KG1 (cell line): Measurements from ENCODE around the gene SSBP4.

Experiments
- DNase-seq: peaks from one replicate; lab custom pipeline; 2025; lab: John Stamatoyannopoulos, UW

The SSBP4 gene

DNA sequence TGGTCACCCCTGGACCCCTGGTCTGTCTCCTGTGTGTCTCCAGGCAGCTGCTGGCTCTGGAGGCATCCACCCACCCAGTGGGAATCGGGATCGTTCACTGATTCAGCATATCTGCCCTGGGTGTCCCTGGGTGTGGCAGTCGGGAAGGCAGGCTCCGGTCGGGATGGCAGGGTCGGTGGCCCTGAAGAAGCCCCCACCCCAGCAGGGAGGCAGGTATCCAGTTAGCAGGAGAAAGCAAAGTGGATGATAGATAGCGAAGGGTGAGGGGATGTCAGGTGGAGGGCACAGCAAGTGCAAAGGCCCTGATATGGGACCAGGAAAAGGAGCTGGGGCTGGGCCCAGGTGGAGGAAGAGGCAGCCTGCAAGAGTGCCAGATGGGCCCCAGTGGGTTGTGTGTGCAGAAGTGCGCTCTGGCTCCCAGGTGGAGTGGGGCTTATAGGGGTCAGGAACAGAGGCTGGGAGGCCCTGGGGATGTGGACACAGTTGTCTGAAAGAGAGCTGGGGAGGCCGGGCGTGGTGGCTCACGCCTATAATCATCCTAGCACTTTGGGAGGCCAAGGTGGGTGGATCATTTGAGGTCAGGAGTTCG is 2.3 kb downstream of the SSBP4 start:
- DNase-seq, result no peak

GRCh38 chr19:18422530-18423191 is 3.5 kb downstream of the SSBP4 start:
- DNase-seq, result peak; percentile 21

DNA sequence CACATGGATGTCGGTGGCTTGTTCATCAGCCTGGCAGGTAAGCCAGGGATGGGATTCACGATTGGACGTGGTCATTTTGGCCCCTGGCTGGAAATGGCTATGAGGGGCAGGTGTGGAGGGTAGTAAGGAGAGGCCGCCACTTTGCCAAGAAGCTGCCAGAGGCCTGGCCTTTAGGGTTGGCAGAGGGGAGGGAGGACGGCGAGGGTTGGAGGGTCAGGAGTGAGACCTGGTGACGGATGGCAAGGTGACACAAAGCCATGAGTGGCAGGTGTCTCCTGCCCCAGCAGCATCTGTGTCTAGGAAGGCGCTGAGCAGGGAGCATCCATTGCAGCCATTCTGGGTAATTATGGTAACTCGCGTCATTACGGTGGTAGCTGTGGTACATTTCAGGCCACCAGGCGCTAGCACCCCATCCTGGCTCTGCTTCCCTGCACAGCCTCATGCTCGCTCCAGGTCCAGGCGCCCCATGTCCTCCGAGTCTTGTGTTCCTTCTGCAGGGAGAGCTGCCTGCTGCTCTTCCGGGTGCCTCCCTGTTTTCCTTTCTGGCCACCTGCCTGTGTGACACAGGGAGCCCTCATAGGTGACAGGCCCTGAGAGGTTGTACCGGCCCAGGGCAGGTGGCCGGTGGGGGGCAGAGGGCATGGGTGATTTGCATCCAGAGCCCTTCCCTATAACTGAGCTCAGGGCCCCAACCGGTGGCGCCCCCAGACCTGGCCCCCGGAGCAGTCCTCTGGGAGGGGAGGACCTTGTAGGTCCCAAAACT is 4.2 kb downstream of the SSBP4 start:
- no peak for DNase-seq

- DNase-seq, result no peak
Measured at GRCh38 chr19:18424122-18424889, 5.1 kb downstream of the SSBP4 start.

DNA sequence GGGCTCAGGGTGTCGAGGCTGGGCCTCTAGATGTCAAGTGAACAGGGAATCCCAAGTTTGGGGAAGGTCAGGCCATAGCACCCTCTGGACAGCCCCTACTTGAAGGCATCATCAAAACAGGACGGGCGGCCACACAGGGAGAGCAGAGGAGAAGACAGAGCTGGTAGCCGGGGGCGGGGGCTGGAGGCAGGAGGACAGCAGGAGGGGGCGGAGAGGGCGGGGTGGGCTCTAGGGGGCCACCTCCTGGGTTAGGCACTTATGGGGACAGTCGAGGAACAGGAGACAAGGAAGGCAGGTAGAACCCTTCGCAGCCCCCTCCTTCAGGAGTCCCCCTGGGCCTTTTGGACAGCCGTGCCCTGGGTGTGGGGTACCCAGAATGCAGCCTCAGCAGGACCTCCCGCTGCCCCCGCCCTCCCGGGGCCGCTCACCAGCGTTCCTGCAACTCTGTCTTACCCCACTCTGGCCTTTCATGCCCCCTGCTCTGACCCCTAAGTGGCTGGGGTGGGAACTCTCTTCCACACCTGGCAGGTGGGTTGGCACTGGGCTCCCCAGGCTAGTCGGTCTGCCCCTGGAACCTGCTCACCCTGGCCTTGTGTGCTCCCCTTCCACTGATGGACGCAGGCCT is 5.8 kb downstream of the SSBP4 start:
- DNase-seq, result no peak

- no peak for DNase-seq
Measured at GRCh38 chr19:18425515-18426415, 6.6 kb downstream of the SSBP4 start.

- no peak for DNase-seq
Measured at GRCh38 chr19:18426416-18426767, 7.2 kb downstream of the SSBP4 start.

GRCh38 chr19:18427080-18427742 is 8.0 kb downstream of the SSBP4 start:
- DNase-seq, result no peak

DNA sequence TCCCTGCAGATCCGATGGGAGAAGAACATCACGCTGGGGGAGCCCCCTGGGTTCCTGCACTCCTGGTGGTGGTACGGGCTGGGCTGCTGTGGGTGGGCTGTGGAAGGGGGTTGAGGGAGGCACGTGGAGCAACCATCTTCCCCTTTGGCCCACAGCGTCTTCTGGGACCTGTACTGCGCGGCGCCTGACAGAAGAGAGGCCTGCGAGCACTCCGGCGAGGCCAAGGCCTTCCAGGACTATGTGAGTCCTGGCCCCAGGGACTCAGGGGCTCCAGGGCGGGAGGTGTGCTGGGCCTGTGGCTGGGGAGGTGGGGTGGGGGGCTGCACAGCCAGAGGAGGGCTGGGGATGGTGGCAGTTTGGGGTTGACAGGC is 8.5 kb downstream of the SSBP4 start:
- DNase-seq, result no peak

DNA sequence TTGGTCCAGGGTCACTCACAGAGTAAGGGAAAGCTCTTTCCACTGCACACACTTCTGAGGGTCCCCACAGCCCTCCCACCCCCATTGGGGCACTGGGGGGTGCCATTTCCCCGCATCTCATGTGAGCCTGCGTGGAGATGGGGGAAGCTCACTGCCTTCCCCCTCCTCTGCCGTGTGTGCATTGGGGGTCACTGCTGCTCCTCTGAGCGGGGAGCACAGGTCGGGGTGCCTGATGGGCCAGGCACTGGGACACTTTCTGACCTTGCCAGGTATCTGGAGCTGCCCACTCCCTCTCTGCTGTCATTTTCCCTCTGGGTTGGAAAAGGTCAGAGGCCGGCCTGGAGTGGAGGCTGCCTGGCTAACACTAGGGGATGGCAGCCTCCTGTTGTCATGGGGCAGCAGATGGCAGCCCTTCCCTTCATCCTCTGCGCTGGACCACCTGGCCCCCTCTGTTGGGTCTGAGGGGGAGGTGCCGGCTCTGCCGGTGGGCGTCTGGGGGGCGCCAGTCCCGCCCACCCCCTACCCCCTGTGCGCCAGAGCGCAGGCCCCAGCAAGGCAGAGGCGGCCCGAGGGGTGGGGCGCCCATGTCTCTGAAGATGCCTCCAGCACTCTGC is 9.1 kb downstream of the SSBP4 start:
- no peak for DNase-seq

DNA sequence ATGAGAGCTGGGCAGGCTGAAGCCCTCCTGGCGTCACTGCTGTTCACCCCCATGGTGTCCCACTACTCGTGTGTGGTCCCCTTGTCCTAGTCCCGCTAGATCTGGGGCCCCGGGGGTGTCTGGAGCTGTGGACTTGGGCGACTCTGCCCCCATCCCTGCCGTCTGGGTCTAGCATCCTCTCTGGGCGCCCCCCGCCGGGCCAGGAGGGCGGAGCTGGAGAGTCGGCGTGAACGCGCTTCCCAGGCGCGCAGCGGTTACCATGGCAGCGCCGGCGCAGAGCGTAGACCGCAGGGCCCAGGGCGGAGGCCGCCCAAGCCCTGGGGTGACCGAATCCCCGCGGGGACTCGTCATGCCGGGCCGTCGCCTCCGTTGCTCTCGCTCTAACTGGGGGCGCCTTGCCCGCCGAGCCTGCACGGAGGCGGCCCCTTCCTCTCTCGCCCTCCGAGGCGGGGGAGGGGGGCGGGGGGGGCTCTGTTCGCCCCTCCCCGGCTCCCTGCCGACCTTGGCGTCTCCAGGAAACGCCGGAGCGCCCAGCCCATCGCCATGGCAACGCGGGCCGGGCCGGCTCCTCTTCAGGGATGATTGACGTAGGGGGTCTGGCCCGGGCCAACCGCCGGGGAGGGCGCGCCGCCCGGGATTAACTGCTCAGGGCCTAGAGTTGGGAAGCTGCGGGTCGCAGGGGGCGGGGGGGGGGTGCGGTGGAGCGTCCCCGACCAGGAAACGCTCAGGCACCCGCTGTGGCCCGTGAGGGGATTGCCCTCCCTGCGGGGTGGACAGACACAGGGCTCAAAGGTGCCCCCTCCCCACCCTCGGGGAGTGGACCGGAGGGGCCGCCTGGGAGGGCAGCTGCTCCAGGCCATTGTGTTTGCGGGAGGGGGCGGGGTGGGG is 9.8 kb downstream of the SSBP4 start:
- DNase-seq, result no peak

- DNase-seq, result no peak
Measured at GRCh38 chr19:18429717-18430416, 10.7 kb downstream of the SSBP4 start.

- DNase-seq, result no peak
Measured at GRCh38 chr19:18430417-18431144, 11.4 kb downstream of the SSBP4 start.

GRCh38 chr19:18431351-18432197 is 12.4 kb downstream of the SSBP4 start:
- DNase-seq, result no peak

DNA sequence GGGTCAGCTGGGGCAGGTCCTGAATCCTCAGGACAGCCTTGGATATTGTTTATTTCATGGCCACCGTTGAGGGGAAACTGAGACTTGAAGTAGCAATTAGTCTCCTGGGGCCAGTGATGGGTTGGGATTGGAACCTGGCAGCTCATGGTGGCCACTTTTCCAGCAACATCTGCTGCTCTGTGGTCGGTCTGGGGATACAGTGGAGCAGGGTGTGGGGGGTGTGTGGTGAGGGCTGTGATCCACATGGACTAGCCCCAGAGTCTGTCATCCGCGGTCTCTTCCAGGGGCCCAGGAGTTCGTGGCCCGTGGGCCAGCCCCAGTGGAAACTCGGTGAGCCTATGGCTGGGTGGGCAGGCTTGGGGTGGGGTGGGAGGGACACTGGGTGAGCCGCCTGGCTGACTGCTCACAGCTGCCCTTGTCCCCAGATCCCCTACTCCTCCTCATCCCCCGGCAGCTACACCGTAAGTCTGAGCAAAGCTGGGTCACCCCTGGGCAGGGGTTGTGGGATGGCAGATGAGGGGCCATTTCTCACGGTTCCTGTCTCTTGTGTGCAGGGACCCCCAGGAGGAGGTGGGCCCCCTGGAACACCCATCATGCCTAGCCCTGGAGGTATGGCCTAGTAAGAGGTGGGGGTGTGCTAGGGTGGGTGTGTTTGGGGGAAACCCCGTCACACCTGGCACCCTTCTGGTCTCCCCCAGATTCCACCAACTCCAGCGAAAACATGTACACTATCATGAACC is 13.2 kb downstream of the SSBP4 start:
- DNase-seq, result no peak

DNA sequence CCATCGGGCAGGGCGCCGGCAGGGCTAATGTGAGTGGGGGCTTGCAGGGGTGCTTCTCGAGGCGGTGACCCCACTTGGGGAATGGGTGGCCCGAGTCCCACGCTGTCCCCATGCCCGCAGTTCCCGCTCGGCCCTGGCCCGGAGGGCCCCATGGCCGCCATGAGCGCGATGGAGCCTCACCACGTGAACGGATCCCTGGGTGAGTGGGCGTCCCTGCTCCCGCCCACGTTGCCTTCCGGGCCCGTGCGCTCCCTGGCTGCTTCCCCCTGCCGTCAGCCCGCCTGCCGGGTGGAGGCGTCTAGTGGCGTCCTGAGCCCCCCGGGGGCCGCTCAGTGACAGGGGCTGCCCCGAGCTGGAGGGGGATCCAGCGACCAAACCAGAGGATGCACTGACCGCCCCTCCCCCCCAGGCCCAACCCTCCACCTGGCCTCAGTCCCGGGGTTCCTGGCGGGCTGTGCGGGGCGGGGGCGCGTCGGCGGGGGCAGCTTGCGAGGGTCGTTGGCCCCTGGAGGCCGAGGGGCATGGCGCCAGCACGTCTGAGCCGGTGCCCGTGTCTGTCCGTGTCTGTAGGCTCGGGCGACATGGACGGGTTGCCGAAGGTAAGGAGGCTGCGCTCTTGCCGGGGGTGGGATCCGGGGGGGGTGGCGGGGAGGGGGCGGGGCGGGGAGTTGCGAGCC is 14.0 kb downstream of the SSBP4 start:
- no peak for DNase-seq
